Measurements from ENCODE around the gene SH3GLB1. TPM values are rescaled to one million over a fixed set of nuclear protein-coding genes. Genes with fewer than 3 reads are reported as not detected.
A peak's percentile ranks its signal among the peaks of the same experiment; 100 is the strongest.
"Not testable (repeated sequence)": the region's sequence is repeated elsewhere in the genome, so short reads cannot be mapped to it uniquely, and the experiment has no call there.

Gene SH3GLB1
- total RNA-seq = 25.1 and 39.6 TPM in 2 replicates

GRCh38 chr1:86704458-86704971 lies at the start of gene SH3GLB1:
Gene SH3GLB1 (plus strand): TSS chr1:86704576. CDS start chr1:86704900, 324 bp downstream.
- Histone ChIP-seq H3K4me3 (ENCODE audit: low read depth, low read length) (peak within 1 kb of the TSS; percentile 97), H3K27me3 (ENCODE audit: control insufficient read depth, insufficient read depth, low read length) (no peaks in the 10 kb centered on the region), H3K36me3 (ENCODE audit: control insufficient read depth, insufficient read depth, low read length) (no peaks in the 10 kb centered on the region)
- peak; percentile 49 for DNase-seq (ENCODE audit: low read depth)
- peak; percentile 68 for TF ChIP-seq CTCF (IDR thresholded peaks at IDR 0.05; ENCODE audit: insufficient read depth, low read length, poor library complexity, severe bottlenecking)

GRCh38 chr1:86658381-86658780 lies 46.0 kb upstream of the SH3GLB1 start:
- not testable (repeated sequence) for H3K36me3 ChIP-seq (ENCODE audit: control insufficient read depth, insufficient read depth, low read length); H3K27me3 ChIP-seq (ENCODE audit: control insufficient read depth, insufficient read depth, low read length); DNase-seq (ENCODE audit: low read depth); H3K4me3 ChIP-seq (ENCODE audit: low read depth, low read length)

- TF ChIP-seq CTCF (IDR thresholded peaks at IDR 0.05; ENCODE audit: insufficient read depth, low read length, poor library complexity, severe bottlenecking) = no peak
- no peaks in the 10 kb centered on the region for H3K36me3 ChIP-seq (ENCODE audit: control insufficient read depth, insufficient read depth, low read length)
- no peak for DNase-seq (ENCODE audit: low read depth)
- H3K27me3 ChIP-seq (ENCODE audit: control insufficient read depth, insufficient read depth, low read length) = no peaks in the 10 kb centered on the region
- no peak overlapping the region for H3K4me3 ChIP-seq (ENCODE audit: low read depth, low read length)
Measured at GRCh38 chr1:86666368-86666767, 38.0 kb upstream of the SH3GLB1 start.

GRCh38 chr1:86687595-86687994 lies 16.8 kb upstream of the SH3GLB1 start:
- no peak for TF ChIP-seq CTCF (IDR thresholded peaks at IDR 0.05; ENCODE audit: insufficient read depth, low read length, poor library complexity, severe bottlenecking)
- no peaks in the 10 kb centered on the region for H3K27me3 ChIP-seq (ENCODE audit: control insufficient read depth, insufficient read depth, low read length)
- no peak overlapping the region for H3K4me3 ChIP-seq (ENCODE audit: low read depth, low read length)
- no peak for DNase-seq (ENCODE audit: low read depth)
- H3K36me3 ChIP-seq (ENCODE audit: control insufficient read depth, insufficient read depth, low read length) = no peaks in the 10 kb centered on the region

GRCh38 chr1:86692641-86693040 lies 11.7 kb upstream of the SH3GLB1 start:
- no peaks in the 10 kb centered on the region for H3K36me3 ChIP-seq (ENCODE audit: control insufficient read depth, insufficient read depth, low read length)
- no peak overlapping the region for H3K4me3 ChIP-seq (ENCODE audit: low read depth, low read length)
- DNase-seq (ENCODE audit: low read depth) = no peak
- no peaks in the 10 kb centered on the region for H3K27me3 ChIP-seq (ENCODE audit: control insufficient read depth, insufficient read depth, low read length)
- no peak for TF ChIP-seq CTCF (IDR thresholded peaks at IDR 0.05; ENCODE audit: insufficient read depth, low read length, poor library complexity, severe bottlenecking)

GRCh38 chr1:86695400-86695799 lies 9.0 kb upstream of the SH3GLB1 start:
- DNase-seq (ENCODE audit: low read depth) = no peak
- no peaks in the 10 kb centered on the region for H3K27me3 ChIP-seq (ENCODE audit: control insufficient read depth, insufficient read depth, low read length)
- no peak for TF ChIP-seq CTCF (IDR thresholded peaks at IDR 0.05; ENCODE audit: insufficient read depth, low read length, poor library complexity, severe bottlenecking)
- no peaks in the 10 kb centered on the region for H3K36me3 ChIP-seq (ENCODE audit: control insufficient read depth, insufficient read depth, low read length)
- H3K4me3 ChIP-seq (ENCODE audit: low read depth, low read length) = no peak overlapping the region
